MM.1S (cell line): Measurements from ENCODE around the gene SLC40A1.

ENCODE experiments used
- DNase-seq: peaks from one replicate; pipeline ENCODE4 v3.0.0-alpha.2; 2015
- H2AFZ ChIP-seq: fragments of 300-600 bp; sonication (generic); 2 replicates; pipeline ENCODE4 v1.6.0; 2016; ENCODE audit warnings: antibody characterized with exemption, low read length
- H3F3A ChIP-seq: fragments of 300-600 bp; sonication (generic); 2 replicates; pipeline ENCODE4 v1.6.1; 2016; ENCODE audit warnings: mild to moderate bottlenecking, antibody characterized with exemption, low read length, moderate library complexity, mixed read lengths; ENCODE audit not compliant: insufficient read depth
- H3K27ac ChIP-seq: fragments of 300-600 bp; sonication (generic); 2 replicates; pipeline ENCODE4 v1.5.1; 2016; ENCODE audit warnings: mild to moderate bottlenecking, low read length
- H3K27me3 ChIP-seq: fragments of 300-600 bp; sonication (generic); replicated peaks from 2 replicates; pipeline ENCODE4 v1.6.0; 2016; ENCODE audit warnings: low read length; ENCODE audit not compliant: insufficient read depth
- H3K36me3 ChIP-seq: fragments of 300-600 bp; sonication (generic); replicated peaks from 2 replicates; pipeline ENCODE4 v1.6.1; 2016; ENCODE audit warnings: mild to moderate bottlenecking, low read length, mixed read lengths; ENCODE audit not compliant: insufficient read depth
- H3K4me1 ChIP-seq: fragments of 300-600 bp; sonication (generic); 2 replicates; pipeline ENCODE4 v1.6.1; 2016; ENCODE audit warnings: low read length, mixed read lengths
- H3K4me2 ChIP-seq: fragments of 300-600 bp; sonication (generic); 2 replicates; pipeline ENCODE4 v1.6.0; 2016; ENCODE audit warnings: low read depth, low read length
- H3K4me3 ChIP-seq: fragments of 300-600 bp; sonication (generic); 2 replicates; pipeline ENCODE4 v1.5.1; 2016; ENCODE audit warnings: low read length, mixed read lengths
- H3K79me2 ChIP-seq: fragments of 300-600 bp; sonication (generic); 2 replicates; pipeline ENCODE4 v1.6.1; 2016; ENCODE audit warnings: mixed run types, low read length, mixed read lengths
- H3K9ac ChIP-seq: fragments of 300-600 bp; sonication (generic); 2 replicates; pipeline ENCODE4 v1.6.1; 2016; ENCODE audit warnings: low read length, mixed read lengths
- H3K9me2 ChIP-seq: fragments of 300-600 bp; sonication (generic); replicated peaks from 2 replicates; pipeline ENCODE4 v1.6.1; 2016; ENCODE audit warnings: mild to moderate bottlenecking, low read length, mixed read lengths; ENCODE audit not compliant: insufficient read depth
- H3K9me3 ChIP-seq: fragments of 300-600 bp; sonication (generic); replicated peaks from 2 replicates; pipeline ENCODE4 v1.6.1; 2016; ENCODE audit warnings: mild to moderate bottlenecking, low read length, mixed read lengths; ENCODE audit not compliant: insufficient read depth
- H4K20me1 ChIP-seq: fragments of 300-600 bp; sonication (generic); 2 replicates; pipeline ENCODE4 v1.6.1; 2016; ENCODE audit warnings: mild to moderate bottlenecking, low read length, moderate library complexity, mixed read lengths; ENCODE audit not compliant: insufficient read depth
- EZH2 ChIP-seq: fragments of 300-600 bp; sonication (generic); optimal IDR thresholded peaks from 2 replicates; pipeline ENCODE3; 2017; ENCODE audit warnings: low read depth, mild to moderate bottlenecking, antibody characterized with exemption, low read length, mixed read lengths
- EZH2phosphoT487 ChIP-seq: fragments of 300-600 bp; sonication (generic); IDR thresholded peaks from 2 replicates; pipeline ENCODE4 v1.6.1; 2018; ENCODE audit warnings: antibody characterized with exemption, low read length
- TF ChIP-seq, protein P1 (sequence below): fragments of 300-600 bp; sonication (generic); IDR thresholded peaks from 2 replicates; pipeline ENCODE4 v1.5.1; 2016; ENCODE audit warnings: antibody characterized with exemption, low read length, mixed read lengths

Gene SLC40A1

DNA sequence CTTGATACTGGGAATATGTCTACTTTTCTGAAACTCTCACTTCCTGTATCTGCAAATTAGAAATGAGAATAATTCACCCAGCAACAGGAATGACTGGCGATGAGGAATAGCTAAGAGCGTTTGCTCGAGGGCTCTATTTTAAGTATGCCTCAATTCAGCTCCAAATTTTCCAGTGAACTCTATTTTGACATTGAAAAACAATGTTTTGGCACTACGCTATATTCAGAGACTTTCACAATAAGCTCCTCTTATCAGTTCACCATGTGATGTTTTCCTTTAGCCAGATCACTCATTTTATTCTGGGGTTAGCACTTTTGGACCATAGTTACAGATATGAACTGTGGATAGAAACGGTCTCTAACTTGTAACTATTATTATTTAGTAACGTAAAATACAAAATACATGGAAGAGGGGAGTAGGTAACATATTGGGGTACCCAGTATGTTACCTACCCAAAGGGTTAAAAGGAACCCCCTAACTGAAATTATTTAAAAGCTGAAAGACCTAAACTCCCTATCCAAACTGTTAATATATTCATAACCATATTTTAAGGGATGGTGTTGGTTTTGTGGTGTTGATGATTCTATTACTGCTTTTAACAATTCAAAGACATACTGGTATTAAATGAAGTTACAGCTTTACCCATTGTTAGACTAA, 28.1 kb downstream of the SLC40A1 start:
- DNase-seq, result no peak
- no peaks in the 10 kb centered on the region for H3K27me3 ChIP-seq

DNA sequence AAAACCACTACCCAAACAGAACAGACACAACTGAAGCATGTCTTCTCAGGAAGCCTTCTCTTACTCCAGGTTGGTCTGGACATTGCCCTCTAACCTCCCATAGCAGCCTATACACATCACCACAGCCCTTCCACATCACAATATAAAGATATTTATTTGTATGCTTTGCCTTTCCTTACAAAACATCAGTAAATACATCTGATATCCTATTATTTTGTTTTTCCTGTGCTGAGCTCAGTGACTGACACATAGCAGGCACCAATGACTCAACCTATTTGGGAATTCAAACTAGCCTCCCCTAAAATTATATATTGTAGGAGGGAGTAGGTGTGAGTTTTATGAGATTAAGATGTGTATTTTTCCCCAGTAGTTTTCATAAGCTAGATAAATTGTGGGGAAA, 28.8 kb downstream of the SLC40A1 start:
- H3K36me3 ChIP-seq, result no peaks in the 10 kb centered on the region
- DNase-seq, result no peak
- H3K9me3 ChIP-seq, result no peaks in the 10 kb centered on the region
- no peak overlapping the region for H3K9ac ChIP-seq
- H3K27ac ChIP-seq, result no peak overlapping the region
- no peaks in the 10 kb centered on the region for H4K20me1 ChIP-seq
- TF ChIP-seq, protein P1, sequence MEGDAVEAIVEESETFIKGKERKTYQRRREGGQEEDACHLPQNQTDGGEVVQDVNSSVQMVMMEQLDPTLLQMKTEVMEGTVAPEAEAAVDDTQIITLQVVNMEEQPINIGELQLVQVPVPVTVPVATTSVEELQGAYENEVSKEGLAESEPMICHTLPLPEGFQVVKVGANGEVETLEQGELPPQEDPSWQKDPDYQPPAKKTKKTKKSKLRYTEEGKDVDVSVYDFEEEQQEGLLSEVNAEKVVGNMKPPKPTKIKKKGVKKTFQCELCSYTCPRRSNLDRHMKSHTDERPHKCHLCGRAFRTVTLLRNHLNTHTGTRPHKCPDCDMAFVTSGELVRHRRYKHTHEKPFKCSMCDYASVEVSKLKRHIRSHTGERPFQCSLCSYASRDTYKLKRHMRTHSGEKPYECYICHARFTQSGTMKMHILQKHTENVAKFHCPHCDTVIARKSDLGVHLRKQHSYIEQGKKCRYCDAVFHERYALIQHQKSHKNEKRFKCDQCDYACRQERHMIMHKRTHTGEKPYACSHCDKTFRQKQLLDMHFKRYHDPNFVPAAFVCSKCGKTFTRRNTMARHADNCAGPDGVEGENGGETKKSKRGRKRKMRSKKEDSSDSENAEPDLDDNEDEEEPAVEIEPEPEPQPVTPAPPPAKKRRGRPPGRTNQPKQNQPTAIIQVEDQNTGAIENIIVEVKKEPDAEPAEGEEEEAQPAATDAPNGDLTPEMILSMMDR, result no peak
- TF ChIP-seq EZH2phosphoT487 (no peak), EZH2 (no peak)
- no peaks in the 10 kb centered on the region for H3K4me1 ChIP-seq
- no peaks in the 10 kb centered on the region for H3F3A ChIP-seq
- H3K4me3 ChIP-seq, result no peak overlapping the region
- no peaks in the 10 kb centered on the region for H3K9me2 ChIP-seq
- no peaks in the 10 kb centered on the region for H3K79me2 ChIP-seq
- no peak overlapping the region for H2AFZ ChIP-seq
- no peak overlapping the region for H3K4me2 ChIP-seq
- no peaks in the 10 kb centered on the region for H3K27me3 ChIP-seq

More for the DNA sequence above, 28.1 kb downstream of the SLC40A1 start:
- Histone ChIP-seq H3K9me2 (no peaks in the 10 kb centered on the region), H3K9ac (no peak overlapping the region), H3K4me3 (no peak overlapping the region), H3K79me2 (no peaks in the 10 kb centered on the region), H2AFZ (no peak overlapping the region), H4K20me1 (no peaks in the 10 kb centered on the region), H3K27ac (no peak overlapping the region), H3K4me2 (no peak overlapping the region), H3K9me3 (no peaks in the 10 kb centered on the region), H3K4me1 (no peaks in the 10 kb centered on the region), H3K36me3 (no peaks in the 10 kb centered on the region), H3F3A (no peaks in the 10 kb centered on the region)
- TF ChIP-seq, protein P1, result no peak
- no peak for TF ChIP-seq EZH2phosphoT487
- TF ChIP-seq EZH2, result no peak

DNA sequence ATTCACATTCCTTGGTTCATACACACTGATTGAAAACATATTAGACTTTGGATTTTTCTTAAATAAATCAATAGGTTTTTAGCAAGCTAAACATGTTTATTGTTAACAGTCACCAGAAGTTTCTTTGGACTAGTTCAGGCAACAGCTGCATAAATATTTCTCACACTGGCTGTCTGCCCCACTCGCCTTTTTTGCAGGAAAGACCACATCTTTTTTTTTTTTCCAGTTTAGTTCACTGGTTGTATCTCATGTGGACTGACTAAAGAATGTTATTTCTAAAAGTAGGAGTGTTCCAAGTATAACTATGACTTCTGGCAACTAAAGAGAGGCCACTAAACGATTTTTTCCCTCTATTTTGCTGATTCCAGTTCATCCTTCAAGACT, 31.1 kb downstream of the SLC40A1 start:
- Histone ChIP-seq H3F3A (no peaks in the 10 kb centered on the region), H3K36me3 (no peaks in the 10 kb centered on the region), H3K27me3 (no peaks in the 10 kb centered on the region), H3K4me2 (no peak overlapping the region), H3K9me3 (no peaks in the 10 kb centered on the region), H3K27ac (no peak overlapping the region), H4K20me1 (no peaks in the 10 kb centered on the region), H3K4me3 (no peak overlapping the region), H3K79me2 (no peaks in the 10 kb centered on the region), H2AFZ (no peak overlapping the region), H3K9ac (no peak overlapping the region), H3K4me1 (no peaks in the 10 kb centered on the region), H3K9me2 (no peaks in the 10 kb centered on the region)
- TF ChIP-seq, protein P1, result no peak
- no peak for TF ChIP-seq EZH2
- TF ChIP-seq EZH2phosphoT487, result no peak
- no peak for DNase-seq
